DMS 273 (cell line): Measurements from ENCODE around the gene C19orf25.
"Not testable (repeated sequence)": the region's sequence is repeated elsewhere in the genome, so short reads cannot be mapped to it uniquely, and the experiment has no call there.

Source experiments
- DNase-seq: peaks from one replicate; lab custom pipeline; 2025; ENCODE audit not compliant: unreplicated experiment; lab: John Stamatoyannopoulos, UW

Gene C19orf25

GRCh38 chr19:1478934-1479707 is at the start of gene C19orf25:
TSS of gene C19orf25 (minus strand) at chr19:1479215. CDS start at chr19:1478903, 312 bp downstream.
- peak; percentile 98 for DNase-seq

GRCh38 chr19:1527650-1528309 is 48.8 kb upstream of the C19orf25 start:
- DNase-seq, result no peak

GRCh38 chr19:1526979-1527649 is 48.1 kb upstream of the C19orf25 start:
- DNase-seq, result no peak

GRCh38 chr19:1526066-1526778 is 47.2 kb upstream of the C19orf25 start:
- no peak for DNase-seq

GRCh38 chr19:1525343-1525742 is 46.3 kb upstream of the C19orf25 start:
- DNase-seq, result no peak

- no peak for DNase-seq
These were observed 45.9 kb upstream of the C19orf25 start for GRCh38 chr19:1524972-1525325.

- no peak for DNase-seq
These were observed 45.4 kb upstream of the C19orf25 start for GRCh38 chr19:1524287-1524971.

GRCh38 chr19:1523412-1524286 is 44.6 kb upstream of the C19orf25 start, which contains the start of gene PLK5:
TSS of gene PLK5 (plus strand) at chr19:1524077. CDS start at chr19:1526997, 2,920 bp downstream.
- no peak for DNase-seq

GRCh38 chr19:1522838-1523237 is 43.8 kb upstream of the C19orf25 start:
- no peak for DNase-seq

GRCh38 chr19:1522061-1522460 is 43.0 kb upstream of the C19orf25 start:
- no peak for DNase-seq

- peak; percentile 76 for DNase-seq
These were observed 42.6 kb upstream of the C19orf25 start for GRCh38 chr19:1521636-1522035.

GRCh38 chr19:1520203-1520780 is 41.3 kb upstream of the C19orf25 start:
- DNase-seq, result no peak

GRCh38 chr19:1519802-1520201 is 40.8 kb upstream of the C19orf25 start:
- not testable (repeated sequence) for DNase-seq

- DNase-seq, result no peak
These were observed 39.5 kb upstream of the C19orf25 start for GRCh38 chr19:1518471-1518870.

GRCh38 chr19:1516395-1516753 is 37.4 kb upstream of the C19orf25 start:
- peak; percentile 59 for DNase-seq

- no peak for DNase-seq
These were observed 36.1 kb upstream of the C19orf25 start for GRCh38 chr19:1514986-1515721.

GRCh38 chr19:1514295-1514661 is 35.3 kb upstream of the C19orf25 start:
- DNase-seq, result no peak

- DNase-seq, result peak; percentile 72
These were observed 34.7 kb upstream of the C19orf25 start for GRCh38 chr19:1513499-1514294.
